Transverse colon (tissue), 4 donors: ENCODE data around the gene LASP1NB. TPM values are rescaled to one million over a fixed set of nuclear protein-coding genes. Genes with fewer than 3 reads are reported as not detected.
"Not testable (repeated sequence)": the region's sequence is repeated elsewhere in the genome, so short reads cannot be mapped to it uniquely, and the experiment has no call there.

Experiments used
- DNase-seq: peaks from one replicate; pipeline ENCODE4 v3.0.0-alpha.2; 2019
- H3K27ac ChIP-seq, 4 donors: fragments of 200-600 bp; sonication (generic); 2 replicates each; pipeline ENCODE4 v1.5.1; 2016 to 2018; ENCODE audit warnings: inconsistent platforms in 4 of 4
- H3K27me3 ChIP-seq: fragments of 200-600 bp; sonication (generic); 2 replicates; pipeline ENCODE4 v1.5.1; 2017; ENCODE audit warnings: inconsistent platforms
- H3K36me3 ChIP-seq, 4 donors: fragments of 200-600 bp; sonication (generic); 2 replicates each; pipeline ENCODE4 v1.5.1; 2017 to 2019; ENCODE audit warnings: inconsistent platforms in 4 of 4
- H3K4me1 ChIP-seq, 4 donors: fragments of 200-600 bp; sonication (generic); 2 replicates each; pipeline ENCODE4 v1.5.1; 2017 to 2020; ENCODE audit warnings: inconsistent platforms in 4 of 4
- H3K4me3 ChIP-seq, 4 donors: fragments of 200-600 bp; sonication (generic); 1 replicate in 1 of 4; 2 replicates in 3 of 4; pipeline versions ENCODE4 v1.5.1 to v1.6.1; 2017 to 2019; ENCODE audit warnings: inconsistent platforms in 4 of 4
- H3K9me3 ChIP-seq, 2 donors: fragments of 200-600 bp; sonication (generic); 2 replicates each; pipeline ENCODE4 v1.5.1; 2017 to 2019; ENCODE audit warnings: inconsistent platforms in 2 of 2
- CTCF ChIP-seq, 5 experiments: fragments of 200-600 bp in 3 of 5; fragments of 450-650 bp in 2 of 5; sonication (generic) in 3 of 5; IDR thresholded peaks; 1 replicate in 2 of 5; 2 replicates in 3 of 5; pipeline ENCODE4 v1.5.1; 2016 to 2017; ENCODE audit warnings: antibody characterized with exemption in 5 of 5, inconsistent platforms in 3 of 5, mild to moderate bottlenecking in 2 of 5, moderate library complexity in 1 of 5
- EP300 ChIP-seq: sonication (generic); formaldehyde crosslinking; IDR thresholded peaks from one replicate; pipeline ENCODE4 v1.6.1; 2017; ENCODE audit warnings: antibody characterized with exemption, low read depth
- POLR2A ChIP-seq: fragments of 450-650 bp; IDR thresholded peaks from one replicate; pipeline ENCODE4 v1.6.1; 2016; ENCODE audit warnings: antibody characterized with exemption, mild to moderate bottlenecking, moderate library complexity
- POLR2AphosphoS5 ChIP-seq, 3 donors: sonication (generic); formaldehyde crosslinking; IDR thresholded peaks; one replicate each; pipeline ENCODE4 v1.6.1; 2016; ENCODE audit warnings: antibody characterized with exemption in 3 of 3
- WGBS, 2 donors: methylation state at CpG; one replicate each; pipeline ENCODE4 v1.1.5; 2018; ENCODE audit warnings: low coverage in 1 of 2; 5-methylcytosine and 5-hydroxymethylcytosine counted together
- in situ Hi-C, 4 donors: fragments of 200-750 bp; cut with MboI; loops; one replicate each; pipeline versions ENCODE4 v1.15.0 to v1.15.1; 2017; ENCODE audit warnings: low sequenced_read_pairs in 3 of 4, low pct_ligation_motif_present in 1 of 4, low pct_unique_long_range_greater_than_20kb in 1 of 4
- intact Hi-C: fragments of 100-400 bp; cut with DNase I; formaldehyde crosslinking; loops from one replicate; pipeline ENCODE4 v1.15.1; 2023; ENCODE audit warnings: low total_unique reads
- small RNA-seq, 4 donors: library from RNA; depleted of rRNA; stranded (forward); fragments of <200 nt; gene quantifications; one replicate each; pipeline ENCODE3, GENCODE V24; 2016
- total RNA-seq, 4 donors: library from RNA; depleted of rRNA; stranded (reverse); fragments of >200 nt; gene quantifications; one replicate each; pipeline ENCODE4 v1.1.0, GENCODE V29; 2016

Gene LASP1NB

GRCh38 chr17:38969281-38969680 is 43.9 kb downstream of the LASP1NB start:
- in situ Hi-C loops: no loop called here
- no peak for DNase-seq

GRCh38 chr17:38970128-38970527 is 44.7 kb downstream of the LASP1NB start:
- in situ Hi-C loops (no loop called here), intact Hi-C loops (no loop called here)
- no peaks in the 10 kb centered on the region for H3K36me3 ChIP-seq
- WGBS, 2 donors: 72 to 83% methylated on average over 1 to 4 of the region's 4 CpGs
- no peak overlapping the region for H3K4me3 ChIP-seq
- no peak for DNase-seq
- no peak overlapping the region for H3K27ac ChIP-seq
- no peaks in the 10 kb centered on the region for H3K27me3 ChIP-seq
- H3K9me3 ChIP-seq: no peaks in the 10 kb centered on the region
- peaks cover 0 to 12% (median 3%) of the 10 kb centered on the region in 4 donors for H3K4me1 ChIP-seq
- no peak for TF ChIP-seq POLR2AphosphoS5 (IDR thresholded peaks at IDR 0.05)

More at GRCh38 chr17:38969281-38969680, 43.9 kb downstream of the LASP1NB start:
- H3K27me3 ChIP-seq: no peaks in the 10 kb centered on the region
- H3K9me3 ChIP-seq: no peaks in the 10 kb centered on the region
- TF ChIP-seq EP300: no peak
- TF ChIP-seq CTCF (IDR thresholded peaks at IDR 0.05): no peak
- TF ChIP-seq POLR2A: no peak
- TF ChIP-seq POLR2AphosphoS5 (IDR thresholded peaks at IDR 0.05): no peak
- whole genome bisulfite sequencing, 2 donors: 50 to 76% methylated on average over 1 to 4 of the region's 4 CpGs
- H3K4me1 ChIP-seq: peaks cover 0 to 12% (median 3%) of the 10 kb centered on the region in 4 donors
- H3K27ac ChIP-seq: no peak overlapping the region
- H3K36me3 ChIP-seq: no peaks in the 10 kb centered on the region
- no peak overlapping the region for H3K4me3 ChIP-seq
- intact Hi-C loops: no loop called here

- H3K4me1 ChIP-seq: peaks cover 0 to 12% (median 3%) of the 10 kb centered on the region in 4 donors
- H3K9me3 ChIP-seq: no peaks in the 10 kb centered on the region
- no peak overlapping the region for H3K4me3 ChIP-seq
- no peak for TF ChIP-seq CTCF (IDR thresholded peaks at IDR 0.05)
- TF ChIP-seq POLR2A: no peak
- no peak for TF ChIP-seq POLR2AphosphoS5 (IDR thresholded peaks at IDR 0.05)
- no peak for TF ChIP-seq EP300
- H3K27ac ChIP-seq: no peak overlapping the region
- no peaks in the 10 kb centered on the region for H3K36me3 ChIP-seq
- in situ Hi-C loops (no loop called here), intact Hi-C loops (no loop called here)
- no peaks in the 10 kb centered on the region for H3K27me3 ChIP-seq
- 79 to 86% methylated on average over 4 to 5 of the region's 5 CpGs for WGBS, 2 donors
- no peak for DNase-seq
Observed at GRCh38 chr17:38970804-38971203, 45.4 kb downstream of the LASP1NB start.

GRCh38 chr17:38976187-38976551 is 50.8 kb downstream of the LASP1NB start:
- in situ Hi-C loops: loop anchor here in 1 of 4 donors (25.0 kb wide), 1 partner anchor 186 kb away; the partner anchor contains the start of genes ARL5C and PLXDC1
- H3K4me1 ChIP-seq, H3K9me3 ChIP-seq, H3K36me3 ChIP-seq, H3K4me3 ChIP-seq, H3K27ac ChIP-seq, intact Hi-C loops, DNase-seq, H3K27me3 ChIP-seq: not testable (repeated sequence)
- 37 to 51% methylated on average over 5 to 6 of the region's 6 CpGs for WGBS, 2 donors

GRCh38 chr17:38978180-38978579 is 52.8 kb downstream of the LASP1NB start:
- intact Hi-C loops (no loop called here), in situ Hi-C loops (loop anchor here in 1 of 4 donors (25.0 kb wide), 1 partner anchor 184 kb away; the partner anchor contains the start of genes ARL5C and PLXDC1)
- H3K9me3 ChIP-seq: no peaks in the 10 kb centered on the region
- H3K4me1 ChIP-seq: peaks cover 0 to 3% (median 0%) of the 10 kb centered on the region in 4 donors
- TF ChIP-seq POLR2A: no peak
- no peak for TF ChIP-seq POLR2AphosphoS5 (IDR thresholded peaks at IDR 0.05)
- TF ChIP-seq CTCF (IDR thresholded peaks at IDR 0.05): no peak
- TF ChIP-seq EP300: no peak
- H3K4me3 ChIP-seq: no peak overlapping the region
- DNase-seq: no peak
- no peaks in the 10 kb centered on the region for H3K36me3 ChIP-seq
- H3K27me3 ChIP-seq: no peaks in the 10 kb centered on the region
- H3K27ac ChIP-seq: no peak overlapping the region
- 79 to 94% methylated on average over 2 to 4 of the region's 4 CpGs for WGBS, 2 donors

Small RNAs within 50 kb of the gene (small RNA-seq; reads per million reads assigned to genes)
- 0 to 0.24 (median 0) reads per million in 4 donors for gene MIR6779

Other genes starting within 250 kb of the LASP1NB start
- gene MLLT6, start 220.3 kb upstream of the LASP1NB start, total RNA-seq: 100 to 1,000 TPM in 2 of 4 donors, 10 to 100 TPM in 2; 68.7 to 272 (median 100) TPM
- gene CISD3, start 195.3 kb upstream of the LASP1NB start, total RNA-seq: 10 to 100 TPM; 11.2 to 35.0 (median 20.5) TPM
- 10 to 100 TPM in 3 of 4 donors, 1 to 10 TPM in 1; 9.1 to 41.9 (median 12.2) TPM for gene PCGF2, start 177.3 kb upstream of the LASP1NB start, total RNA-seq
- gene PSMB3, start 172.9 kb upstream of the LASP1NB start, total RNA-seq: 100 to 1,000 TPM; 137 to 169 (median 159) TPM
- gene PIP4K2B, start 126.1 kb upstream of the LASP1NB start, total RNA-seq: 10 to 100 TPM; 15.3 to 63.5 (median 23.5) TPM
- 10 to 100 TPM; 22.1 to 97.3 (median 37.5) TPM for gene CWC25, start 100.3 kb upstream of the LASP1NB start, total RNA-seq
- 1,000 to 10,000 TPM in 1 of 4 donors, 100 to 1,000 TPM in 3; 386 to 1,109 (median 710) TPM for gene RPL23, start 71.9 kb upstream of the LASP1NB start, total RNA-seq
- gene LASP1, start 55.6 kb upstream of the LASP1NB start, total RNA-seq: 100 to 1,000 TPM; 117 to 553 (median 307) TPM
- gene FBXO47, start 41.8 kb downstream of the LASP1NB start, total RNA-seq: not detected
- gene PLXDC1, start 226.0 kb downstream of the LASP1NB start, total RNA-seq: 10 to 100 TPM in 1 of 4 donors, 1 to 10 TPM in 3; 1.6 to 26.2 (median 4.3) TPM
- not detected for gene ARL5C, start 240.5 kb downstream of the LASP1NB start, total RNA-seq